Upper lobe of left lung (tissue), 4 donors: ENCODE results near the gene MRPL14.

Source experiments
- CTCF ChIP-seq, 6 experiments: fragments of 450-650 bp in 4 of 6; fragments of 200-600 bp in 2 of 6; sonication (generic) in 2 of 6; IDR thresholded peaks; one replicate each; pipeline ENCODE4 v1.5.1; 2016 to 2019; ENCODE audit warnings: antibody characterized with exemption in 6 of 6
- EP300 ChIP-seq, 4 donors: sonication (generic); formaldehyde crosslinking; IDR thresholded peaks; one replicate each; pipeline ENCODE4 v1.5.1; 2017; ENCODE audit warnings: antibody characterized with exemption in 4 of 4, control low read depth in 2 of 4
- POLR2A ChIP-seq, 4 donors: fragments of 450-650 bp; IDR thresholded peaks; one replicate each; pipeline ENCODE4 v1.5.1; 2016 to 2017; ENCODE audit warnings: antibody characterized with exemption in 4 of 4, mild to moderate bottlenecking in 2 of 4
- POLR2AphosphoS5 ChIP-seq, 2 donors: sonication (generic); formaldehyde crosslinking; IDR thresholded peaks; one replicate each; pipeline ENCODE4 v1.5.1; 2017; ENCODE audit warnings: antibody characterized with exemption in 2 of 2

GRCh38 chr6:44150317-44150917, 23.2 kb upstream of the MRPL14 start:
- TF ChIP-seq POLR2AphosphoS5 (IDR thresholded peaks at IDR 0.05): no peak
- no peak for TF ChIP-seq CTCF (IDR thresholded peaks at IDR 0.05)
- TF ChIP-seq POLR2A (IDR thresholded peaks at IDR 0.05): no peak
- TF ChIP-seq EP300 (IDR thresholded peaks at IDR 0.05): no peak
